Right lobe of liver (tissue), 4 donors: ENCODE data around the gene NKAIN1.

Experiments used
- POLR2A ChIP-seq: fragments of 450-650 bp; IDR thresholded peaks from one replicate; pipeline ENCODE4 v1.6.1; 2017; ENCODE audit warnings: antibody characterized with exemption, mild to moderate bottlenecking
- TF ChIP-seq, protein P1 (sequence below), 4 donors: fragments of 200-600 bp in 3 of 4; fragments of 450-650 bp in 1 of 4; IDR thresholded peaks; one replicate each; pipeline versions ENCODE4 v1.5.1 to v1.8.0; 2016 to 2022; ENCODE audit warnings: antibody characterized with exemption in 4 of 4, mild to moderate bottlenecking in 2 of 4
- donor health status: DM: no; HTN: no; CAD: no.
- donor health status: DM: no; HTN: no; CAD: no.
- donor health status: DM: no; HTN: yes; CAD: no.

DNA sequence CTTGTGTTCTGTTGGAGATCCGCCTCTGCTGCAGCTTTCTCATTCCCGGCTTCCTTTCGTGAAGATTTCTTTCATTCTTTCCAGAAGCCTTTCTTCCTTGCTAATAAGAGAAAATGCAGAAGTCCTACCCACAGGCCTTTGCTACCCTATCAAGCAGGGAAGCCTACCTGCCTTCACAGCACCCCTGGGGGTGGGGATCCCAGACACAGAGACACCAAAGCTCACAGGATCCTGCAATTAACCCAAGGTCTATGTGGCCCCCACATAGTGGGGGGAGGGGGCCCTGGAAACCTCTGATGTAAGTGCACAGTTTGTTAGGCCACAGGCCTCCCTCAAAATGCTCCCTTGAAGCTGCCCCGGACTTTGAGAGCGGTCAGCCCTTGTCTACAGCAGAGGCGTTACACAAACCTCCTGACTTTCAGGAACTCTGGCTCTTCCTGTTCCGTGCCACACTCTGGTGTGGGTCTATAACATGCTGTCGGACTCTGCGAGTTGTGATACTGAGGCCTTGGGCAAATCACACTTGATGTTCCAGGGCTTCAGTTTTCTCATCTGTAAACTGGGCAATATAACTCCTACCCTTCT, 31.2 kb downstream of the NKAIN1 start:
- TF ChIP-seq, protein P1, sequence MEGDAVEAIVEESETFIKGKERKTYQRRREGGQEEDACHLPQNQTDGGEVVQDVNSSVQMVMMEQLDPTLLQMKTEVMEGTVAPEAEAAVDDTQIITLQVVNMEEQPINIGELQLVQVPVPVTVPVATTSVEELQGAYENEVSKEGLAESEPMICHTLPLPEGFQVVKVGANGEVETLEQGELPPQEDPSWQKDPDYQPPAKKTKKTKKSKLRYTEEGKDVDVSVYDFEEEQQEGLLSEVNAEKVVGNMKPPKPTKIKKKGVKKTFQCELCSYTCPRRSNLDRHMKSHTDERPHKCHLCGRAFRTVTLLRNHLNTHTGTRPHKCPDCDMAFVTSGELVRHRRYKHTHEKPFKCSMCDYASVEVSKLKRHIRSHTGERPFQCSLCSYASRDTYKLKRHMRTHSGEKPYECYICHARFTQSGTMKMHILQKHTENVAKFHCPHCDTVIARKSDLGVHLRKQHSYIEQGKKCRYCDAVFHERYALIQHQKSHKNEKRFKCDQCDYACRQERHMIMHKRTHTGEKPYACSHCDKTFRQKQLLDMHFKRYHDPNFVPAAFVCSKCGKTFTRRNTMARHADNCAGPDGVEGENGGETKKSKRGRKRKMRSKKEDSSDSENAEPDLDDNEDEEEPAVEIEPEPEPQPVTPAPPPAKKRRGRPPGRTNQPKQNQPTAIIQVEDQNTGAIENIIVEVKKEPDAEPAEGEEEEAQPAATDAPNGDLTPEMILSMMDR (IDR thresholded peaks at IDR 0.05) = no peak
- no peak for TF ChIP-seq POLR2A
